Urothelium cell line (cell line): ENCODE results near the gene PCGF5.
A peak's percentile ranks its signal among the peaks of the same experiment; 100 is the strongest.
"Not testable (repeated sequence)": the region's sequence is repeated elsewhere in the genome, so short reads cannot be mapped to it uniquely, and the experiment has no call there.

Source experiments
- DNase-seq: peaks from one replicate; pipeline ENCODE4 v3.0.0; 2011; ENCODE audit warnings: low spot score, mixed read lengths
- FAIRE-seq: peaks from 2 replicates; lab custom pipeline; 2011; peaks lifted over from hg19 to GRCh38; lab: Jason Lieb, UNC

The PCGF5 gene

DNA sequence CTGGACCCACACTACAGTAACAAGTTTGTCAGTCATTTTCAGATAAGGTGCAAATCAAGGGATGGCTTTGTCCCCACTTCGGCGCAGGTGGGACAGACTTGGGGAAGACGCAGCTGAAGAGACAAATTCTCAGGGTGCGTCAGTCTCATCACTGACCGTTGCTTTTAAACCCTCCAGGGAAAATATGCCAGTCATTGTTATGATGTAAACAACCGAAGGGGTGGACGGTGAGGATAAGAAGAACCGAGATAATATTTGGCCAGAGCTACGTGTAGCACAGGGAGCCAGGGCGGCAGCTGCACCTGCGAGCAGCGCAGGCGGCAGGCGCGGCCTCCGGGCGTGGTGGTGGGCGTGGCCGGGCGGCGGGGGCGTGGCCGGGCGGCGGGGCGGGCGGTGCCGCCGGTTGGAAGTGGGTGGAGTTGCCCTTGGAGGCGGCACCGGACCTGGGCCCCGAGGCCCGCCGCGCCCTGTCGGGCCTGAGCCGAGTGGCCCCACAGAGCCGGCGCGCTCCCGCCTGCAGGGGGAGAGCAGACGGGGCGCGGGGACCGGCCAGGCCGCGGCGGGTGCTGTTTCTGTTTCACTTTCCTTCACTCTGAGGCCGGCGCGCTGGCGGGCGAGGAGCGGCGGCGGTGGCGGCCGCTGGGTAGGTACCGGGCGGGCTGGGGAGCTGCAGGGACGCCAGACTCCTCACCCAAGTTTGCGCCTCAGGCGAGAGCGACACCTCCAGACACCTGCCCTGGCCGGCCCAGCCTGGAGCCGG, at the start of gene PCGF5:
PCGF5 (plus strand) TSS at position 470 of the 760 bp plus-strand sequence. CDS start 2,209 bp downstream, outside the sequence.
- peak; percentile 95 for DNase-seq
- FAIRE-seq: peak; percentile 91

DNA sequence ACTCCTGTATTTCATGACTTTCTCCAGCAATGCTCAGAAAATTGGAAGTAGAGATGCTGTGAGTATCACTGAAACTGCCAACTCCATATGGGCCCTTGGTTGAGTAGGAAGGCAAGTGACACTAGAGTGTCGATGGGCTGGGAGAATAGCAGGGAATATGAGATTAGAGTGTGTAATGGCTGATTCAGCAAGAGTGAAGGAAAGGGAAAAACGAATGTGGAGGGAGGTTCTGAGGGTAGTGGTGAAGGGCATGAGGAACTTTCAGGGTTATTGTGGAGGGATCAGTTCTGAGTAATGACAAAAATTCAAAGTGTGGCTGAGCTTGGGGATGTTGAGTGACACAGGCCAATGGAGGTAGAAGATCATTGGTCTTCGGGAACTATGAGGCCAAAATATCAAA, 49.0 kb upstream of the PCGF5 start:
- no peak for FAIRE-seq
- no peak for DNase-seq

DNA sequence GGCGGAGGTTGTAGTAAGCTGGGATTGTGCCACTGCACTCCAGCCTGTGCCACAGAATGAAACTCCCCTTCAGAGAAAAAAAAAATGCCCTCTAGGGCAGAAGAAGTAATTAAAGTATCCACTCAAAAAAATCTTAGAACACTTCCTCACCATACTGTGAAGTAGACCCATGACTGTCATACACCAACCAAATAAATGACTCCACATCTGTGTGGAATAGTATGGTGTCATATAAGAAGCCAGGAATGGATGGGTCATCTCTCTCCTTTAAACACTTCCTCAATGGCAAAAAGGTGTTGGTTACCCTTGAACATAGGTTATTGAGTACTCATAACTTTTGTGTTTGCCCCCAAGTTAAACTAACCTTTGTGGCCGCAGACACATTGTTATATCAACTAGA, 48.1 kb upstream of the PCGF5 start:
- DNase-seq: no peak
- no peak for FAIRE-seq

DNA sequence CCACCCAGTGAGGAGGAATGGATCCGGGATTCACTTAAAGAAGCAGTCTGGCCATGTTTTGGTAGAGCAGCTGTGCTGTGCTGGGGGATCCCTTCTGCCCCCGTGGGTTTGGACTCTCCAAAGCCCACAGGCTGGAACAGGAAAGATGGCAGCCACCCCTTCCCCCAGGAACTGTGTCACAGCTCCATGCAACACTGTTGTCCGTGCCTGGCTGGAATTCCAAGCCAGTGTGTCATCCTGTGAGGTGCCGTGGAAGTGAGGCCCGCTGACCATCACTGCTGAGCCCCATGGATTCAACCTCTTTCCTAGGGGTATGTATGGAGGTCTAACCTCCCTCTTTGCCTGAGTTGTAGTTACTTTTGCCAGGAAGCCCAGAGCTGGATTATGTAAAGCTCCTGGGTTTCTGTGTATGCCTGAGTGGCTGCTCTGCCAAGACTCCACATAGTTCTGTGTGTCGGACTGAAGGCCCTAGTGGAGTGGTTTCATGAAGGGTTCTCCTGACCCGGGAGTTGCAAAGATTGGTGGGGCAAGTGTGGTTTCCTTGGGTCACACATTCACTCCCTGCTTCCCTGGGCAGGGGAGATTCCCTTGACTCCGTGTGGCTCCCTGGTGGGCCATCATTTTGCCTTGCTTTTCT, 35.1 kb upstream of the PCGF5 start:
- no peak for FAIRE-seq
- peak; percentile 41 for DNase-seq

DNA sequence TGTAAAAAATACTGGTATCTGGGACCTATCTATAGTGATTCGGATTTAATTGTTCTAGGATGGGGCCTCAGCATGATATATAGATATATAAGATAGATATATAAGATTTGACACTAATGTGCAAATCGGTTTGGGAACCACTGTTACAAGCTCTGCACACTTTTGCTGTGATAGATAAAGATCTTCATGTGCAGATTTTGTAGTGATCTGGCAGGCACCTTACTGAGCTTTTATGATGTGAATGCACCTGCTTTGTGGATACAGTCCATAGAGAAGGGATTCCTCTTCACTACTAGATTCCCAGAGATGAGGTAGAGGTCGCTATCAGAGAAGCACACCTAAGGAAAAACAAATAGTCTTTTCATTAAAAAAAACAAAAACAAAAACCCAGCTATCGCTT, 33.3 kb upstream of the PCGF5 start:
- DNase-seq (no peak), FAIRE-seq (no peak)

DNA sequence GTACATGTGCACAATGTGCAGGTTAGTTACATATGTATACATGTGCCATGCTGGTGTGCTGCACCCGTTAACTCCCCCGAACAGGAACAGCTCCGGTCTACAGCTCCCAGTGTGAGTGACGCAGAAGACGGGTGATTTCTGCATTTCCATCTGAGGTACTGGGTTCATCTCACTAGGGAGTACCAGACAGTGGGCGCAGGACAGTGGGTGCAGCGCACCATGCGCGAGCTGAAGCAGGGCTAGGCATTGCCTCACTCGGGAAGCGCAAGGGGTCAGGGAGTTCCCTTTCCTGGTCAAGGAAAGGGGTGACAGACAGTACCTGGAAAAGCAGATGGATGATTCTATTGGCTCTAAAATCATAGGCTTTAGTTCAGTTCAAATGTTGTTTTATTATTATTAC, 32.5 kb upstream of the PCGF5 start:
- DNase-seq, FAIRE-seq: not testable (repeated sequence)

DNA sequence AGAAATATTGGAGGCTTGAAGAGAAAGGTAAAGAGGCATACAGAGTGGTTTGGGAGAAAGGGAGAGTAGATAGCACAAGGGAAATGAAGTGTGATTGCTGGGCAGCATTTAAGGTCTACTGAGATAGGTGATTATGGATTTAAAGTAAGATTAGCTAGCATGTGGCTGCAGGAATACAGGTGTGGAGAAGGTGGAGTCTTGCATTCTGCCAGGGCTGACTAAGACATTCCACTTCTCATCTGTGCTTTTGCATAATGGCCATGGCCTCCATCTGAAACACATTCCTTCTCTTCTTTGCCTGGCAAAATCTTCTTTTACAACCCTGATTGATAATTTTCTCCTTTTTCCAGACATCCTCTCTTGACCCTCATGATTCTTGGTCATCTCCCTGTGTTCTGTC, 31.6 kb upstream of the PCGF5 start:
- FAIRE-seq: no peak
- no peak for DNase-seq

DNA sequence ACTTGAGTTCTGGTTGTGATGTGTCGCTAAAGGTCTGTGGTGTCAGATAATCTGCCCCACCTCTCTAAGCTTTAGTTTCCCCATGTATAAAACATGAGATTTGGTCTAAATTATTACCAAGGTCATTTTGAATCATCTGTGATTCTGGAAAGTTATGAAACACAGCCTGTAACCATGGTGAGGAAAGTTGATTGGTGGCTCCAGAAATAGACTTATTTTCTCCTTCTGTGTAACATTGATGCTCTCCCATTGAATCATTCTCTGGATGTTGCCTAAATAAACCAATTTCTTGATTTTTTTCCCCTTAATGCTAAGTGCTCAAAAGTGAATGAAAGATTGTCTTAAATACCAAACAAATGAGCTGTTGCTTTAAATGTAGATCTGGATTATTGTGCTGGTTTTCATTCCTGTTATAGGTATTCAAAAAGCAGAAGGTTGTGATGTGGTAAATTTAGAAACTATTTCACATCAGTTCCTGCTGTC, 30.0 kb upstream of the PCGF5 start:
- no peak for DNase-seq
- no peak for FAIRE-seq

DNA sequence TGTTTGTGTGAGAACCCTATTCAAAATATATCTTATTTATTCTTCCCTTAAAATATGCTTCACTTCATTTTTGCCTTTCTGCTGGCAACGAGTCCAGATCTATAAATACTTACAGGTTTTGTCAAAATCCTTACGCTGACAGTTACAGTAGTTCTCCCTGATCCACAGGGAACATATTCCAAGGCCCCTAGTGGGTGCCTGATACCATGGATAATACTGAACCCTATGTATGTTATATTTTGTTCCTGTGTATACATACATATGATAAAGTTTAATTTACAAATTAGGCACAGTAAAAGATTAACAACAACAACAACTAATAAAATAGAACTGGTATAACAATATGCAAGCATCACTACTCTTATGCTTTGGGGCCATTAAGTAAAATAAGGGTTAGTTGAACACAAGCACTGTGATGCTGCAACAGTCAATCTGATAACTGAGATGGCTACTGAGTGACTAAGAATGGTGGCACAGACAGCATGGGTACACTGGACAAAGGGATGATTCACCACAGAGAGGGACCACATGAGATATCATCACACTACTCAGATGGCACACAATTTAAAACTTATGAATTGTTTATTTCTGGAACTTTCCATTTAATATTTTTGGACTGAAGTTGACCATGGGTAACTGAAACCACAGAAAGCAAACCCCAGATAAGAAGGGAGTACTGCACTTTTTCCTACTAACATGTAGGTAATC, 29.4 kb upstream of the PCGF5 start:
- FAIRE-seq (peak; percentile 56), DNase-seq (no peak)

DNA sequence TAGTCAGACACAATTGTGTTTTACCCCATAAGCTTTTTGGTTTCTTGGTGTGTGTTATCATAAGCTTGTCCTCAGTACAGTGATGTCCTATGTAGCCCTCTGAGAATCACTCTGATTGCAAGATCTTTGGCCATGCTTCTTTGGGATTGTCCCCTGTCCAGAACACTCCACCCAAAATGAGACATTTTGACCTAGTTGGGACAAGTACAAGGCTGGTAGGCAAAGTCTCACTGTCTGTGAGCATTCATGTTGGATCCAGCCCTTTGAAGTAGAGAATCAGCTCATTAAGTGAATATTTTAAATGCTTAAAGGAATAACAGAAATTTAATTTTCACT, 28.9 kb upstream of the PCGF5 start:
- FAIRE-seq (no peak), DNase-seq (no peak)

DNA sequence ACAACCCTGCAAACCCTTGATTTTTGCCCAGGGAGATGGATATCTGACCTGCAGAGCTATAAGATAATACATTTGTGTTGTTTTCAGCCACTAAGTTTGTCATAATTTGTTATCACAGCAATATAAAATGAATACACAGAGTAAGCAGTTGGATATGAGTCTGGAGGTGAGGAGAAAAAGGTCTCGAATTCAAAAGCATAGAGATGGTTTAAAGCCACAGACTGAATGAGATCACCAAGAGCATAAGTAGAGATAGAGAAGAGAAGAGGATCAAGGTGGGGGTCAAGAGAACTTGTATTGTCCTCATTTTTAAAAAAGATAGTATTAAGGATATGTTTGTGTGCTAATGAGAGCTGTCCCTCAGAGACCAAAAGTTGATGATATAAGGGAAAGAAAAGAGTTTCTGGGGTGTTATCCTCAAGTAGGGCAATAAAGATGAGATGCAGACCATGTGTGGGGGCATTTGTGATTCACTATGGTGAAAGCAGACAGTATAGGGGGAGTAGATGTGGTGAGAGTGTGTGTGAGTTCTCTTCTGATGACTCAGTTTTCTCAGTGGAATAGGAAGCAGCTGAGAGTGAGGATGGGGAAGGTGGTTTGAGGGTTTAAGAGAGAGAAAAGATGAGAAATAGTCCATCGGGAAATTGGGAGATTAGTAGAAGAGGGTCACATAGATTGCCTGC, 25.8 kb upstream of the PCGF5 start:
- FAIRE-seq (no peak), DNase-seq (peak; percentile 13)

DNA sequence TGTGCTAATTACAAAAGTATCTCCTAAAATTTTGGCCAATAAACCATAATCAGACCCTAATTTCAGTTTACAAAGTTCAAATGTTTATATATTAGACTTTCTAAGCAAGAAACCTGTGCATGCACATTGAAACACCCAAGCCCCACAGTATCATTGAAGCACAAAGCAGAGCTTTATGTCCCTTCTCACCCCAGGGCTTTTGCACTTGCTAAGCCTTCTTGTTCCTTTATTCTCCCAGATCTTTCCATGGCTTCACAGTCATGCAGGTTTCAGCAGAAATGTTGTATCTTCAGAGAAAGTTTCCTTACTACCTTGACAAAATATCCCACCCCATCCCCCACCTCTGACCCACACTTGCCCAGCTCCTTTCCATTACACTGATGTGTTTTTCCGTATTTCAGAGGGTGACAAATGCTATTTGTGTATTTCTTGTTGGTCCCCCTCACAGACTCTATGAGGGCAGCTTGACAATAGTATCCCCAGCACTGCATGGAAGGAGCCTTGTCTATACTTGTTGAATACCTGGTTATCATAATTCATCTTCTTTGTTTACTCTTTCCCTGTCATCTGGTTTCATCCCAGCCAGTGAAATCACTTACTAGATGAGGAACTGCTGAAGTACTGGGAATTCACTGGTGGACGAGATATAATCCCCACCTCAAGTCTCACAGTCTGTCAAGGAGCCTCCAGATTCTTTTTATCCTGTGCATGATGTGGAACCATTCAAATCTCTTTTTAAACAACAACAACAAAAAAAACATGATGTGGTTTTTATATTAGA, 24.0 kb upstream of the PCGF5 start:
- no peak for FAIRE-seq
- no peak for DNase-seq

DNA sequence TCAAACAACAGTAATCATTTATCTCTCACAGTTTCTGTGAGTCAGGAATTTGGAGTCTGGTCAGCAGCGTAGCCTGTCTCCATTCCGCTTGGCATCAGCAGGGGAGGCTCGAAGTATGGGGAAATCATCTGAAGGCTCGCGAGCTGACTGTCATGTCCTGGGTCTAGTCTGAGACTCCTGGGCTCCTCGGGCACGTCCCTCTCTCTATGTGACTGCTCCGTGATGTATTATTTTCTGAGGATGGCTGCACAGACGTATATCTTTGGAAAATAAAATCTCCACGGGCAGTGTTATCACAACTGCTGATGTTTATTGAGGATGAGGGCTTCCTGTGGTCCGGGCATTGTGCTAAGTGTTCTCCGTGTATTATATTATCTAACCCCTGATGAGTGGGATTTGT, 23.3 kb upstream of the PCGF5 start:
- no peak for FAIRE-seq

DNA sequence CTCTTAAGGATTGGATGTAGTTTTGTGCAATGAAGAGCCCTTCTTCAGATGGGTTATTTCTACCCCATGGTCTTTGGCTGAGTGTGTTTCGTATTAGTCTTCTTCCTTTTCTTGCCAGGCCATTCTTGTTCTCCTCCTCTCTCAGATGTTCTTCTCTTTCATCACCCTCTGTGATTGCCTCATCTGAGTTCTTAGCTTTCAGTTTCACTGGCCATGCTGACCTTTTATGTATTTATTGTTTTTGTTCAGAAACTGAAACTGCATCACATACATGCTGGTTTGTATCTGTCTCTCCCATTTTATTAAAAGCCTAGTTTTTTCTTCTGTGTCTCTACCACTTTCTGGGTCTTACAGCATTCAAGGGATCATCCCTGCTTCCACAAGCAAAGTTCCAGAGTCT, 21.7 kb upstream of the PCGF5 start:
- DNase-seq: no peak
- FAIRE-seq: no peak

More for the DNA sequence above, 23.3 kb upstream of the PCGF5 start:
- DNase-seq: no peak

DNA sequence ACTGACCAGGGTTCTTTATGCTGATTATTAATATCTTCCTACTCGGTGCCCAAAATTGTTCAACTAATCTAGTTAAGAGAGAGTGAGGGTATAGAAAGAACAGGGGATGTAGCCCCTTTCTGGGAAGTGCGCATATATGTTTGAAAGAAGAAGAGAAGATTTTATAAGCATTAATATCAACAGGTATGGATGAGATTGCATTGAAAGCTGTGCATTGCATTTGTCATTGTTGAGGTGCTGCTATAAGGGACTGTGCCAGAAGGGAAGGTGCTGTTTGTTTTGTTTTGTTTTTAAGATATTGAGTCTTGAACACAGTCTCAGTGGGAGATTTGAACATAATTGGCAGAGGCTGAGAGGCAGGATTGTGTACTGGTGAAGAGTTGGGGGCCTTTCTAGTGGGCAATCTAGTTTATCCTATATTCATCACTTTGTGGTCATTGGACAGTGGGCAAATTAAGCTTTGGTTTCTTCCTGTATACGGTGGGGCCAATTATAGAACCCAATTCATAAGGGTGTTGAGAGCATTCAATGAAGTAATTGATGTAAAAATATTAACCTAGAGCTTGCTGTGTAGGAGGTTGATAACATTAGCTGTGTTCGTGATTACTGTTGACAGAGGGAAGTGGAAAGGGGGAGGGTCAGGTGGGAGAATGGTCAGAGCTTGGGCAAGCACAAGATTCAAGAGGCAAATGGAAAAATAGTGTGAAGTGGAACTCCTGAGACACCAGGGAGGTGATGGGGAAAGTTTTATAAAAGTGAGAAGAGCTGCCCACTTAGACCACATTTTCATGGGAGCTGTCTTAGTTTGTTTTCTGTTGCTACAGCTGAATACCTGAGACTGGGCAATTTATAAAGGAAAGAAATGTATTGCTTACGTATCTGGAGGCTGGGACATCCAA, 19.9 kb upstream of the PCGF5 start:
- FAIRE-seq: no peak
- DNase-seq: no peak

DNA sequence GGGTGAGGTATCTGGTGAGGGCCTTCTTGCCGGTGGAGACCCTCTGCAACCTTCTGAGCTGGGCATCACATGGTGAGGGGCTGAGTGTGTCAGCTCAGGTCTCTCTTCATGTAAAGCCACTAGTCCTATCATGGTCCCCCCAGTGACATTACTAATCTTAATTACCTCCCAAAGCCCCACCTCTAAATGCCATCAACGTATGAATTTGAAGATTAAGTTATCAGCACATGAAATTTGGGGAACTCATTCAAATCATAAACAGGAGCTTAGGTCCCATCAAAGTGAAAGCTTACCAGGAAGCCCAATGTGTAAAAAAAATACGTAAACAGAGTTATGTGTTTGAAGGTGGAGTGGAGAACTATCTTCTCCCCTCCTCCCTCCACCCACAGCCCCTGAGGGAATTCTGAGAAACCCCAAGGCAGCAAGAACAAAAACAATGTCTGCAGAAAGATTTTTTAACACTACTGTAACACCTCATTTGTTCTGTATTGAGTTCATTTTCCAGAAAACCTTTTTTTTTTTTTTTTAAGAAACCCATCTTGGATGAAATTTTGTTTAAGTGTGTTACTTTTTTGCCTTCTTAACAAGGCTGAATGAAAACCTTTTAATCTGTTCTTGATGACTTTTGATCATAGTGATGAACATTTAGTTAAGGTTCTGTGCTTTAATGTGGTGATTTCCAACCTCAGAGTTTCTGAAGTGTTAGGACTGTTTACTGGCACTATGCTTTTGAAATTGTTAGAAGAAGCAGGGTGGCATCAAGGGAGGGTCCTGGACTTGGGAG, 19.1 kb upstream of the PCGF5 start:
- no peak for DNase-seq
- no peak for FAIRE-seq

DNA sequence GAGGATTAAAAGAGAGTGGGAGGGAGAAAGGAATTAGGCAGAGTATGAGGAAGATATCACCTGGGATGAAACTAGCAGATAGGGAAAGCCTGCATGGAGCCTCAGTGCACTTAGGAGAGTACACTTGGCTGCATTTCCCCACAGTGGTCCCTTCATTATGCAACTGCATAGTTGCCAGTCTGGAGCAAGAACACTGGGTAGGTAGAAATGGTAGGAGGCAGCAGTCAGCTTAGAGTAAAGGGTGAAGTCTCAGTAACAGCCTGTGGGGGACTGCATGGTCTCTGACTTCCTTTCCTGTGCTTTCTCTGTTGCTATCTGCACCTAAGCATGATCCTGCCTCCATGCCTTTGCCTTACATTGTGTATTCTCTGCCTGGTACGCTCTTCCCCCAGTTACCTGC, 14.0 kb upstream of the PCGF5 start:
- DNase-seq (no peak), FAIRE-seq (no peak)

DNA sequence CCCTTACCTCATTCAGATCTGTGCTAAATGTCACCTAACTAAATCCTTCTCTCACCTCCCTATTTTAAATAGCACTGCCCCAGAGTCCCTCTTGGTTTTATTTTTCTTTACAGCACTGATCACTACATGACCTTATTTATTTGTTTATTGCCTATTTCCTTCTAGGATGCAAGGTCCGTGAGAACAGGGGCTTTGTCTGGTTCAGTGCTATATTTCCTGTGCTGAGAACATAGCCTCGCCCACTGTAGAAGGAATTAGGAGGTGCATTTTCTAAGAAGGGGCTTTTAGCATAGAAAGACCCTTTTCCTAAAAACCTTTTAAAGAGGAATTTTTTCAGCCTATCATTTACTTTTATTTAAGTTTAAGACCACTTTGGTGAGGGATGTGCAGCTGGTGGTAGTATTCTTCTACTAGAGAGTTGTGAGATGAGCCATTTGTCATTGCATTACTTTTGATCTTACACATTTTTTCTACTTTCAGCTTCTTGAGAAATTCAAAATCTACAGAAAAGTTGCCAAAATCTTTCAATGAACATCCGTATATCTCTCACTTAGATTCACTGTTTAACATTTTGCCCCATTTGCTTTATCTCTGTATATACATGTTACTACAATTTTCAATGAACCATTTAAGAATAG, 13.5 kb upstream of the PCGF5 start:
- DNase-seq (no peak), FAIRE-seq (no peak)
